RWPE2 (cell line): ENCODE results near the gene CDC42BPB.

ENCODE experiments used
- ATAC-seq: fragments of 200-7000 bp; cut with Tn5 transposase; 3 replicates; pipeline ENCODE4 v1.9.1; 2021; ENCODE audit warnings: low read depth
- DNase-seq: peaks from one replicate; pipeline ENCODE4 v3.0.0-alpha.2; 2020; ENCODE audit warnings: low spot score
- H3K27ac ChIP-seq: fragments of 450-650 bp; 2 replicates; pipeline ENCODE4 v1.5.1; 2017; ENCODE audit warnings: mild to moderate bottlenecking; ENCODE audit not compliant: poor library complexity, severe bottlenecking
- H3K27me3 ChIP-seq: fragments of 250-450 bp; sonication (Bioruptor Pico); 2 replicates; pipeline ENCODE4 v1.5.1; 2021; ENCODE audit warnings: mild to moderate bottlenecking, moderate library complexity; ENCODE audit not compliant: insufficient read depth, poor library complexity, severe bottlenecking
- H3K36me3 ChIP-seq: fragments of 250-450 bp; sonication (Bioruptor Pico); 2 replicates; pipeline ENCODE4 v1.5.1; 2020; ENCODE audit warnings: low read depth, mild to moderate bottlenecking, moderate library complexity
- H3K4me1 ChIP-seq: fragments of 250-450 bp; sonication (Bioruptor Pico); 2 replicates; pipeline ENCODE4 v1.5.1; 2021; ENCODE audit warnings: mild to moderate bottlenecking, moderate library complexity; ENCODE audit not compliant: insufficient read depth, poor library complexity, severe bottlenecking
- H3K4me3 ChIP-seq: fragments of 250-450 bp; sonication (Bioruptor Pico); 2 replicates; pipeline ENCODE4 v1.5.1; 2021; ENCODE audit warnings: mild to moderate bottlenecking, moderate library complexity; ENCODE audit not compliant: severe bottlenecking
- H3K9me3 ChIP-seq: fragments of 250-450 bp; sonication (Bioruptor Pico); 2 replicates; pipeline ENCODE4 v1.5.1; 2021; ENCODE audit warnings: mild to moderate bottlenecking, moderate library complexity; ENCODE audit not compliant: severe bottlenecking
- TF ChIP-seq, protein P1 (sequence below): fragments of 450-650 bp; IDR thresholded peaks from one replicate; pipeline ENCODE4 v1.5.1; 2017; ENCODE audit warnings: mild to moderate bottlenecking, moderate library complexity; ENCODE audit not compliant: poor library complexity, severe bottlenecking

Gene CDC42BPB

DNA sequence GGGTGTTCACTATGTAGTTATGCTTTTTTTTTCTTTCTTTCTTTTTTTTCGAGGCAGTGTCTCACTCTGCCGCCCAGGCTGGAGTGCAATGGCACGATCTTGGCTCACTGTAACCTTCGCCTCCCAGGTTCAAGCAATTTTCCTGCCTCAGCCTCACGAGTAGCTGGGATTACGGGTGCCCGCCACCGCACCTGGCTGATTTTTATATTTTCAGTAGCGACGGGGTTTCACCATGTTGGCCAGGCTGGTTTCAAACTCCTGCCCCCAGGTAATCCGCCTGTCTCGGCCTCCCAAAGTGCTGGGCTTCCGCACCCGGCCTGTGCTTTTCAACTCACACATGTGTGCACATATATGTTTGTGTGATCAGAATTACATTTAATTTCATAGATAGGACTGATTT lies 173.8 kb downstream of the CDC42BPB start:
- Histone ChIP-seq H3K4me1 (no peaks in the 10 kb centered on the region), H3K27ac (no peak overlapping the region), H3K4me3 (no peak overlapping the region), H3K9me3 (no peaks in the 10 kb centered on the region), H3K27me3 (no peaks in the 10 kb centered on the region), H3K36me3 (peaks cover 16% of the 10 kb centered on the region)
- TF ChIP-seq, protein P1, sequence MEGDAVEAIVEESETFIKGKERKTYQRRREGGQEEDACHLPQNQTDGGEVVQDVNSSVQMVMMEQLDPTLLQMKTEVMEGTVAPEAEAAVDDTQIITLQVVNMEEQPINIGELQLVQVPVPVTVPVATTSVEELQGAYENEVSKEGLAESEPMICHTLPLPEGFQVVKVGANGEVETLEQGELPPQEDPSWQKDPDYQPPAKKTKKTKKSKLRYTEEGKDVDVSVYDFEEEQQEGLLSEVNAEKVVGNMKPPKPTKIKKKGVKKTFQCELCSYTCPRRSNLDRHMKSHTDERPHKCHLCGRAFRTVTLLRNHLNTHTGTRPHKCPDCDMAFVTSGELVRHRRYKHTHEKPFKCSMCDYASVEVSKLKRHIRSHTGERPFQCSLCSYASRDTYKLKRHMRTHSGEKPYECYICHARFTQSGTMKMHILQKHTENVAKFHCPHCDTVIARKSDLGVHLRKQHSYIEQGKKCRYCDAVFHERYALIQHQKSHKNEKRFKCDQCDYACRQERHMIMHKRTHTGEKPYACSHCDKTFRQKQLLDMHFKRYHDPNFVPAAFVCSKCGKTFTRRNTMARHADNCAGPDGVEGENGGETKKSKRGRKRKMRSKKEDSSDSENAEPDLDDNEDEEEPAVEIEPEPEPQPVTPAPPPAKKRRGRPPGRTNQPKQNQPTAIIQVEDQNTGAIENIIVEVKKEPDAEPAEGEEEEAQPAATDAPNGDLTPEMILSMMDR = no peak
- no peak for DNase-seq
- no peak for ATAC-seq

DNA sequence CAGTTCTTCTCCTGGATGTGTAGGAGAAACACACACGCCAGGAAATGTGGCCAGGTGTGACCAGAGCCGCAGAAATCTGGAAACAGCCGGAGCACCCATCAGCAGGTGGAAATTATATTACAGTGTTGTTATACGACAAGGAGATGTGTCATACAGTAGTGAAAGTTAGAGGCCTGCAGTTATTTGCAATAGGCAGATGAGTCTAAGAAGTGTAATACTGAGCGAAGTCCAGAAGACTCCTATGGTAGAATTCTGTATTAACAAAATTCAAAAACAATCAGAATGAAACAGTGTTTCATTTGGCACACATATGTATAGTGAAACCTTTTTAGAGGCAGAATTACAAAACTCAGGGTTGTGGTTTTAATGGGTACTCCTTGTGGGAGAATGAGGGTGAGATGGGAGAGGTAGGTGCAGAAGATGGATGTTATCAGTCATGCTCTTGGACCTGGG lies 174.2 kb downstream of the CDC42BPB start:
- H3K27me3 ChIP-seq = no peaks in the 10 kb centered on the region
- no peak for DNase-seq
- no peak for ATAC-seq
- no peak overlapping the region for H3K4me3 ChIP-seq
- H3K36me3 ChIP-seq = peaks cover 13% of the 10 kb centered on the region
- H3K9me3 ChIP-seq = no peaks in the 10 kb centered on the region
- TF ChIP-seq, protein P1 = no peak
- H3K27ac ChIP-seq = no peak overlapping the region
- H3K4me1 ChIP-seq = no peaks in the 10 kb centered on the region
